Esophagus (tissue), 2 donors: Measurements from ENCODE around the gene EFCAB3. TPM values are rescaled to one million over a fixed set of nuclear protein-coding genes. Genes with fewer than 3 reads are reported as not detected.
"Not testable (repeated sequence)": the region's sequence is repeated elsewhere in the genome, so short reads cannot be mapped to it uniquely, and the experiment has no call there.

Experiments used
- H3K27ac ChIP-seq, 2 donors: one replicate each; pipeline ENCODE4 v1.5.1; 2013; ENCODE audit warnings: low read depth in 2 of 2, mild to moderate bottlenecking in 2 of 2, inconsistent platforms in 1 of 2, low read length in 1 of 2, moderate library complexity in 1 of 2
- H3K27me3 ChIP-seq, 2 donors: one replicate each; pipeline ENCODE4 v1.6.1; 2013; ENCODE audit warnings: low read length in 2 of 2, control low read depth in 1 of 2, mild to moderate bottlenecking in 1 of 2; ENCODE audit not compliant: insufficient read depth in 2 of 2, control insufficient read depth in 1 of 2
- H3K36me3 ChIP-seq, 2 donors: one replicate each; pipeline ENCODE4 v1.6.1; 2013; ENCODE audit warnings: low read length in 1 of 2; ENCODE audit not compliant: control insufficient read depth in 2 of 2, insufficient read depth in 2 of 2
- H3K4me1 ChIP-seq, 2 donors: one replicate each; pipeline ENCODE4 v1.6.1; 2013; ENCODE audit warnings: low read length in 1 of 2; ENCODE audit not compliant: control insufficient read depth in 2 of 2, insufficient read depth in 2 of 2
- H3K4me3 ChIP-seq, 2 donors: one replicate each; pipeline ENCODE4 v1.5.1; 2013; ENCODE audit warnings: low read length in 2 of 2, mild to moderate bottlenecking in 2 of 2, low read depth in 1 of 2, moderate library complexity in 1 of 2
- H3K9me3 ChIP-seq, 2 donors: one replicate each; pipeline ENCODE4 v1.6.1; 2013; ENCODE audit warnings: mild to moderate bottlenecking in 2 of 2, low read depth in 1 of 2, low read length in 1 of 2, moderate library complexity in 1 of 2; ENCODE audit not compliant: control insufficient read depth in 2 of 2, insufficient read depth in 1 of 2
- WGBS, 2 donors: extraction: QIAGEN DNeasy Blood & Tissue Kit; methylation state at CpG; one replicate each; pipeline ENCODE4 v1.1.7; 2013; 5-methylcytosine and 5-hydroxymethylcytosine counted together
- polyA plus RNA-seq, 2 donors: library from polyadenylated mRNA; stranded (reverse); fragments of 200-250 nt; gene quantifications; one replicate each; pipeline ENCODE4 v1.2.3, GENCODE V29; 2013
- donor health status: healthy with polysubstance abuse.
- donor health status: Bipolar disorder and iron deficiency.

EFCAB3 gene
- polyA plus RNA-seq, 2 donors: 0.04 TPM; not detected in 1

DNA sequence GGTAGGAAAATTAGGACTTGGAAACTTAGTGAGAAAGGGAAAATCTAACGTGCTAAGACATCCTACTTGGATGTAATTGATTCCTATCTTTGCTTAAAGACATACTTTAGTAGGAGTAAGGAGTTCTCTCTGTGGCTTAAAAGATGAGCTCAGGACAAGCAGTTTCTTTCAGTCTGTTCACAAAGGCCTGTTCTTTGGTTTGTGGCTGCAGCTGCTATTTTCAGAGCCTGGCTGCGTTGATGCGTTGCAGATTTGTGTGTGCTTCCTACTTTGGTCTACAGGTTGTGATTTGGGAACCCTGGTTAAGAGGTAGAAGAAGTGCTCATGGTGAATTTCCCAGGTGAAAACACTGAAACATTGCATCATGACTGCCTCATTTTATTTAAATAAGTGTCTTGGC lies 73.8 kb downstream of the EFCAB3 start:
- not testable (repeated sequence) for H3K4me1 ChIP-seq, H3K9me3 ChIP-seq, H3K27me3 ChIP-seq, H3K4me3 ChIP-seq, H3K36me3 ChIP-seq, H3K27ac ChIP-seq
- 72 to 74% methylated on average over 3 of the region's 3 CpGs for WGBS, 2 donors

DNA sequence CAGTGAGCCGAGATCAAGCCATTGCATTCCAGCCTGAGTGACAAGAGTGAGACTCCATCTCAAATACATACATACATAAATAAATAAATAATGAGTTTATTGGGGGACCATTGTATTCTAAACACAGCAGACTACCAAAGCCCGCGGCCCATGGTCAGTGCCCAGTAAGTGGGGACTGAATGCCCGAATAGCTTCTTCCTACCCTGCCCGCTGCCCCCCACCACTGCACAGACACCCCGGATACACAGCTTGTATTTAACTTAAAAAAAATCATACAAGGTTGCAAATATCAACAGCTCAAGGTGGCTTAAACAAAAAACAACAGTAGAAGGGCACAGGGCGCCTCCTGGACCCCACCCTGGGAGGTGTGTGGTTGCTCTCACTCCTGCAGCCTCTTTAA lies 75.7 kb downstream of the EFCAB3 start:
- Histone ChIP-seq H3K36me3 (no peaks in the 10 kb centered on the region), H3K4me3 (no peak overlapping the region), H3K27ac (no peak overlapping the region), H3K9me3 (no peaks in the 10 kb centered on the region), H3K4me1 (no peaks in the 10 kb centered on the region), H3K27me3 (no peaks in the 10 kb centered on the region)
- 85 to 91% methylated on average over 7 of the region's 7 CpGs for WGBS, 2 donors

DNA sequence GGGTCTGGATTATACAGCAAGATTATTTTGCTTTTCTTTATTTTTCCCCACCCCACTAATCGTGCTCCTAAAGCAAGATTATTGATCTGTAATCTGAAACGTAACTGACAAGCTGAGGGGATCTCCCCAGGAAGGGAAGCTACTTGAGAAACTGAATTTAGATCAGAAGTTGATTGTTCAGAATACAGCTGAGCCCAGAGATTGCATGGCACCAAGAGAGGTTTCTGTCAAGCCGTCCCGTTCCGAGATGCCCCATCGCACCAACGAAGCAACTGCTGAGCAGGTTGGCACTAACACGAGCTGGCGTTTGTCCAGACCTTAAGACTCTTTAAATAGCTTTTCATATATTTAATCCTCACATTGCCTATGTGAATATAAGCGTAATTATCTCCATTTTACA lies 78.1 kb downstream of the EFCAB3 start:
- WGBS, 2 donors: 48 to 61% methylated on average over 10 of the region's 10 CpGs
- H3K36me3 ChIP-seq, H3K9me3 ChIP-seq, H3K27me3 ChIP-seq, H3K27ac ChIP-seq, H3K4me3 ChIP-seq, H3K4me1 ChIP-seq: not testable (repeated sequence)

DNA sequence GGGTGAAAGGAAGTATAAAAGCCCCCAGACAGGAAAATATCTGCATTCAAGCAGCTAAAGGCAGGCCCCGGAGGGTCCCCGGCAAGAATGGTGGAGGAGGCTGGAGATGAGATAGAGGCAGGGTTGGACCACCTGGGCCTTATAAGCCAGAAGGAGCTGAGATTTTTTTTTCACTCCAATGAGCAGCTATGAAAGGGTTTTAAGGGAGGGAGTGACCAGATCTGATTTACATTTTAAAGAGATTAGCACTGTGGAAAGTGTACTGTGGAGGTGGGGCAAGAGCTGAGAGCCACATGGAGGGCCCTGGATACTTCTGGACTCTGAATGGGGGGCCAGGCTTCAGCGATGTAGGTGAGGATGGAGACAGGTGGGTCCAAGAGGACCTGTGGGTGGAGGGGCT lies 84.1 kb downstream of the EFCAB3 start:
- H3K36me3 ChIP-seq, H3K4me1 ChIP-seq, H3K27ac ChIP-seq, H3K9me3 ChIP-seq, H3K27me3 ChIP-seq, H3K4me3 ChIP-seq: not testable (repeated sequence)
- WGBS, 2 donors: 88 to 96% methylated on average over 3 of the region's 3 CpGs

DNA sequence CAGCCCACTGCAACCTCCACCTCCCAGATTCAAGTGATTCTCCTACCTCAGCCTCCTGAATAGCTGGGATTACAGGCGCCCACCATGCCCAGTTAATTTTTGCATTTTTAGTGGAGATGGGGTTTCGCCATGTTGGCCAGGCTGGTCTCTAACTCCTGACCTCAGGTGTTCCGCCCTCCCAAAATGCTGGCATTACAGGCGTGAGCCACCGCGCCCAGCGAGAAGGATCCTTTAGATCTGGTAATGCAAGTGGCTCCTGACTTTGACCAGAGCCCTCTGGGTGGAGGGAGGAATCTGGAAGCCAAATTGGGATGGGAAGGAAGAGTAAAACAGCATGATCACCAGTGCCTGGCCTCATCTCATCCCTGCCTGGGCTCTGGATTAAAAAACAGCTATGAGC lies 84.9 kb downstream of the EFCAB3 start:
- not testable (repeated sequence) for H3K4me1 ChIP-seq, H3K27me3 ChIP-seq, H3K27ac ChIP-seq, H3K36me3 ChIP-seq, H3K4me3 ChIP-seq, H3K9me3 ChIP-seq
- WGBS, 2 donors: 93 to 94% methylated on average over 7 of the region's 7 CpGs

Other genes starting within 250 kb of the EFCAB3 start
- 10 to 100 TPM in 1 of 2 donors, 1 to 10 TPM in 1; 4.5 to 10.5 TPM for gene METTL2A, start 43.3 kb downstream of the EFCAB3 start, polyA plus RNA-seq
- 10 to 100 TPM in 1 of 2 donors, 1 to 10 TPM in 1; 7.1 to 13.0 TPM for gene TLK2, start 98.3 kb downstream of the EFCAB3 start, polyA plus RNA-seq
- 10 to 100 TPM; 24.6 to 54.6 TPM for gene MRC2, start 247.1 kb downstream of the EFCAB3 start, polyA plus RNA-seq